Osteoblast (primary cell): ENCODE data around the gene PLOD1. TPM values are rescaled to one million over a fixed set of nuclear protein-coding genes. Genes with fewer than 3 reads are reported as not detected.

Source experiments
- DNase-seq: peaks from one replicate; pipeline ENCODE4 v3.0.0; 2011; ENCODE audit warnings: low spot score, mixed read lengths; ENCODE audit not compliant: insufficient read length; ENCODE audit errors: missing footprints
- H2AFZ ChIP-seq: 2 replicates; pipeline ENCODE4 v1.6.0; 2011; ENCODE audit warnings: mild to moderate bottlenecking, low read length
- H3K27ac ChIP-seq: 2 replicates; pipeline ENCODE4 v1.5.1; 2011; ENCODE audit warnings: mild to moderate bottlenecking, low read depth, low read length, moderate library complexity
- H3K27me3 ChIP-seq: 2 replicates; pipeline ENCODE4 v1.6.0; 2012; ENCODE audit warnings: mild to moderate bottlenecking, control low read depth, inconsistent platforms, low read length, moderate library complexity; ENCODE audit not compliant: insufficient read depth
- H3K36me3 ChIP-seq: 2 replicates; pipeline ENCODE4 v1.5.1; 2011; ENCODE audit warnings: mild to moderate bottlenecking, low read length, control low read depth, moderate library complexity; ENCODE audit not compliant: insufficient read depth
- H3K4me1 ChIP-seq: 2 replicates; pipeline ENCODE4 v1.5.1; 2011; ENCODE audit warnings: mild to moderate bottlenecking, low read length, control low read depth, moderate library complexity; ENCODE audit not compliant: insufficient read depth
- H3K4me2 ChIP-seq: 2 replicates; pipeline ENCODE4 v1.6.0; 2011; ENCODE audit warnings: mild to moderate bottlenecking, low read length; ENCODE audit not compliant: insufficient read depth
- H3K4me3 ChIP-seq: fragments of 200-600 bp; sonication (generic); 3 replicates; pipeline ENCODE4 v1.5.1; 2012; ENCODE audit warnings: mild to moderate bottlenecking, low read length, inconsistent platforms; ENCODE audit not compliant: insufficient read depth
- H3K79me2 ChIP-seq: 2 replicates; pipeline ENCODE4 v1.6.0; 2012; ENCODE audit warnings: mild to moderate bottlenecking, low read length, control low read depth, inconsistent platforms; ENCODE audit not compliant: insufficient read depth
- H3K9me3 ChIP-seq: 2 replicates; pipeline ENCODE4 v1.5.1; 2011; ENCODE audit warnings: low read depth, low read length, control low read depth
- H4K20me1 ChIP-seq: 2 replicates; pipeline ENCODE4 v1.6.0; 2012; ENCODE audit warnings: mild to moderate bottlenecking, low read length, control low read depth; ENCODE audit not compliant: insufficient read depth
- CTCF ChIP-seq: IDR thresholded peaks from 2 replicates; pipeline ENCODE4 v1.5.1; 2011; ENCODE audit warnings: mild to moderate bottlenecking, low read depth, low read length, moderate library complexity; ENCODE audit errors: extremely low read depth
- total RNA-seq: library from RNA; depleted of rRNA; stranded (reverse); fragments of >200 nt; gene quantifications from 2 replicates; pipeline ENCODE4 v1.2.3, GENCODE V29; 2012

The PLOD1 gene
- total RNA-seq, 1 donor = 281 TPM

GRCh38 chr1:11925938-11926292 lies 8.6 kb upstream of the PLOD1 start:
- peak overlapping the region; percentile 92 for H3K4me2 ChIP-seq

GRCh38 chr1:11927866-11928592 lies 6.5 kb upstream of the PLOD1 start:
- DNase-seq = no peak

More at GRCh38 chr1:11925938-11926292, 8.6 kb upstream of the PLOD1 start:
- H3K27ac ChIP-seq = no peak overlapping the region
- H2AFZ ChIP-seq = no peak overlapping the region
- H3K79me2 ChIP-seq = peaks cover 33% of the 10 kb centered on the region
- no peaks in the 10 kb centered on the region for H3K27me3 ChIP-seq
- peaks cover 14% of the 10 kb centered on the region for H3K36me3 ChIP-seq
- no peaks in the 10 kb centered on the region for H3K9me3 ChIP-seq
- peaks cover 25% of the 10 kb centered on the region for H4K20me1 ChIP-seq
- peaks cover 20% of the 10 kb centered on the region for H3K4me1 ChIP-seq
- DNase-seq = peak; percentile 83
- H3K4me3 ChIP-seq = peak overlapping the region; percentile 68
- no peak for TF ChIP-seq CTCF

GRCh38 chr1:11929849-11930248 lies 4.7 kb upstream of the PLOD1 start:
- Histone ChIP-seq H3K27ac (no peak overlapping the region), H3K27me3 (no peaks in the 10 kb centered on the region), H3K4me3 (no peak overlapping the region), H4K20me1 (peaks cover 4% of the 10 kb centered on the region), H3K36me3 (no peaks in the 10 kb centered on the region), H3K9me3 (no peaks in the 10 kb centered on the region), H2AFZ (peak overlapping the region; percentile 65), H3K4me1 (peaks cover 14% of the 10 kb centered on the region), H3K4me2 (peak overlapping the region; percentile 58), H3K79me2 (peaks cover 5% of the 10 kb centered on the region)
- peak; percentile 94 for DNase-seq
- no peak for TF ChIP-seq CTCF

More at GRCh38 chr1:11927866-11928592, 6.5 kb upstream of the PLOD1 start:
- Histone ChIP-seq H3K27ac (no peak overlapping the region), H3K4me3 (no peak overlapping the region), H3K9me3 (no peaks in the 10 kb centered on the region), H3K27me3 (no peaks in the 10 kb centered on the region), H3K4me2 (no peak overlapping the region), H4K20me1 (peaks cover 21% of the 10 kb centered on the region), H3K36me3 (no peaks in the 10 kb centered on the region), H3K4me1 (peaks cover 20% of the 10 kb centered on the region), H2AFZ (peak overlapping the region; percentile 66), H3K79me2 (peaks cover 22% of the 10 kb centered on the region)
- no peak for TF ChIP-seq CTCF

- peak; percentile 75 for DNase-seq
- peaks cover 15% of the 10 kb centered on the region for H3K4me1 ChIP-seq
- no peak overlapping the region for H3K4me2 ChIP-seq
- H4K20me1 ChIP-seq = no peaks in the 10 kb centered on the region
- no peak for TF ChIP-seq CTCF
- no peaks in the 10 kb centered on the region for H3K27me3 ChIP-seq
- no peaks in the 10 kb centered on the region for H3K9me3 ChIP-seq
- H2AFZ ChIP-seq = peak overlapping the region; percentile 32
- H3K4me3 ChIP-seq = no peak overlapping the region
- H3K79me2 ChIP-seq = peaks cover 8% of the 10 kb centered on the region
- H3K27ac ChIP-seq = no peak overlapping the region
- H3K36me3 ChIP-seq = no peaks in the 10 kb centered on the region
Measured at GRCh38 chr1:11930571-11931445, 3.7 kb upstream of the PLOD1 start.
